GM12878 (cell line): ENCODE measurements around the gene TBC1D8. TPM values are rescaled to one million over a fixed set of nuclear protein-coding genes. Genes with fewer than 3 reads are reported as not detected.

Experiments used
- BRCA1 ChIP-seq: IDR thresholded peaks from 2 replicates; pipeline ENCODE4 v1.6.1; 2011; ENCODE audit warnings: low read depth, low read length, improper control_type of control experiment
- DPF2 ChIP-seq: fragments of 450-650 bp; IDR thresholded peaks from 2 replicates; pipeline ENCODE4 v1.6.1; 2017; ENCODE audit warnings: mild to moderate bottlenecking
- HDGF ChIP-seq: fragments of 450-650 bp; IDR thresholded peaks from 2 replicates; pipeline ENCODE4 v1.6.1; 2016; ENCODE audit warnings: antibody characterized with exemption
- NR2C1 ChIP-seq: fragments of 450-650 bp; IDR thresholded peaks from 2 replicates; pipeline ENCODE4 v1.6.1; 2017; ENCODE audit warnings: antibody characterized with exemption, mild to moderate bottlenecking, moderate library complexity
- PAX5 ChIP-seq: IDR thresholded peaks from 2 replicates; pipeline ENCODE4 v1.6.1; 2011; ENCODE audit warnings: low read depth, low read length, borderline replicate concordance
- RAD51 ChIP-seq: fragments of 450-650 bp; IDR thresholded peaks from 2 replicates; pipeline ENCODE4 v1.6.1; 2016; ENCODE audit warnings: moderate library complexity, mild to moderate bottlenecking, inconsistent platforms
- SUPT20H ChIP-seq: IDR thresholded peaks from 2 replicates; pipeline ENCODE4 v1.6.1; 2011; ENCODE audit warnings: low read depth, mild to moderate bottlenecking, low read length, moderate library complexity, borderline replicate concordance; ENCODE audit not compliant: control insufficient read depth
- TCF7 ChIP-seq: IDR thresholded peaks from 2 replicates; pipeline ENCODE4 v1.6.1; 2014; ENCODE audit warnings: antibody characterized with exemption, borderline replicate concordance
- WRNIP1 ChIP-seq: IDR thresholded peaks from 2 replicates; pipeline ENCODE4 v1.6.1; 2011; ENCODE audit warnings: low read depth, low read length, improper control_type of control experiment, borderline replicate concordance
- ZBTB40 ChIP-seq: fragments of 450-650 bp; IDR thresholded peaks from 2 replicates; pipeline ENCODE4 v1.6.1; 2016; ENCODE audit warnings: mild to moderate bottlenecking, moderate library complexity, borderline replicate concordance
- polyA plus RNA-seq, 11 experiments: library from polyadenylated mRNA; depleted of rRNA in 4 of 11; unstranded in 6 of 11; stranded (reverse) in 5 of 11; fragments of >200 nt; fragmentation: Nextera tagmentation in 4 of 11; fragmentation: Illumina TruSeq in 1 of 11; extraction: Ambion mirVana in 4 of 11; extraction: Trizol in 1 of 11; gene quantifications; 1 replicate in 1 of 11; 2 replicates in 10 of 11; pipeline versions ENCODE4 v1.2.1 to v1.2.3, GENCODE V29; 2011 to 2016; ENCODE audit warnings: inconsistent platforms in 2 of 11, missing spikeins in 2 of 11, low read depth in 1 of 11
- total RNA-seq, 4 experiments: library from RNA; depleted of rRNA in 3 of 4; stranded (reverse); fragments of >200 nt in 3 of 4; fragmentation: Illumina TruSeq in 1 of 4; extraction: Trizol in 1 of 4; gene quantifications; 2 replicates each; pipeline versions ENCODE4 v1.2.1 to v1.2.3, GENCODE V29; 2013 to 2021
- TF ChIP-seq, protein P1 (sequence below), 3 experiments: IDR thresholded peaks in 2 of 3; conservative IDR thresholded peaks in 1 of 3; 2 replicates each; pipeline ENCODE4 v1.5.1; 2011; ENCODE audit warnings: low read depth in 3 of 3, low read length in 3 of 3, mild to moderate bottlenecking in 3 of 3, control low read depth in 2 of 3, moderate library complexity in 2 of 3, inconsistent platforms in 1 of 3, mixed read lengths in 1 of 3; ENCODE audit not compliant: control insufficient read depth in 2 of 3, insufficient read depth in 1 of 3; ENCODE audit errors: extremely low read depth in 1 of 3
- TF ChIP-seq, protein P2 (sequence below): fragments of 450-650 bp; IDR thresholded peaks from 2 replicates; pipeline ENCODE4 v1.6.1; 2014; ENCODE audit warnings: mild to moderate bottlenecking

Gene TBC1D8
- total and polyA plus RNA-seq, 10 of the 15 experiments (the other 5 are each of a cell fraction or from before 2014, with no cell fraction given) = 0.80 to 4.9 (median 4.4) TPM

DNA sequence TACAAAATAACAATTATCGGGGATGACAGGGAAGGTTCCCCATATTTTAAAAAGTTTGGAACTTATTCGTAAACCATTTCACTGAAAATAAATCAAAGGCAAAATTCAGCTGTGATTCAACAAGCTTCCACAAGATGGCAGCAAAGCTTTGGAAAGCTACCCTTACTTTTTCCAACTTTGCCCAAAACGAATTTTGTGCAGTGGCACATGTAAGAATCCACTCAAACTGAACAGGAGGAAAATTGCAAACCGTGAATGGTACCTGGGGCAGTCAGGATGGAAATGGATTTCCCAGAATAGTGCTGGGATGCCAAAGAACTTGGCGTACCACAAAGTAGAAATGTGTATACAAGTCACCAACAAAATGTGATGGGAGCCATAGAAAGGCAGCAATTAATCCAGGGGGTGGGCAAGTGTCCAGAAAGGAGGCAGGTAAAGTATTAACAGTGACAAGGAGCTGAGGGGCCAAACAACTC lies 138.4 kb downstream of the TBC1D8 start (continued):
- TF ChIP-seq, protein P1, sequence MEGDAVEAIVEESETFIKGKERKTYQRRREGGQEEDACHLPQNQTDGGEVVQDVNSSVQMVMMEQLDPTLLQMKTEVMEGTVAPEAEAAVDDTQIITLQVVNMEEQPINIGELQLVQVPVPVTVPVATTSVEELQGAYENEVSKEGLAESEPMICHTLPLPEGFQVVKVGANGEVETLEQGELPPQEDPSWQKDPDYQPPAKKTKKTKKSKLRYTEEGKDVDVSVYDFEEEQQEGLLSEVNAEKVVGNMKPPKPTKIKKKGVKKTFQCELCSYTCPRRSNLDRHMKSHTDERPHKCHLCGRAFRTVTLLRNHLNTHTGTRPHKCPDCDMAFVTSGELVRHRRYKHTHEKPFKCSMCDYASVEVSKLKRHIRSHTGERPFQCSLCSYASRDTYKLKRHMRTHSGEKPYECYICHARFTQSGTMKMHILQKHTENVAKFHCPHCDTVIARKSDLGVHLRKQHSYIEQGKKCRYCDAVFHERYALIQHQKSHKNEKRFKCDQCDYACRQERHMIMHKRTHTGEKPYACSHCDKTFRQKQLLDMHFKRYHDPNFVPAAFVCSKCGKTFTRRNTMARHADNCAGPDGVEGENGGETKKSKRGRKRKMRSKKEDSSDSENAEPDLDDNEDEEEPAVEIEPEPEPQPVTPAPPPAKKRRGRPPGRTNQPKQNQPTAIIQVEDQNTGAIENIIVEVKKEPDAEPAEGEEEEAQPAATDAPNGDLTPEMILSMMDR (IDR thresholded peaks at IDR 0.05 in 2 of 3, conservative IDR thresholded peaks at IDR 0.05 in 1 of 3; ENCODE audit: control insufficient read depth in 2 of 3, extremely low read depth in 1 of 3, insufficient read depth in 1 of 3, low read depth in 3 of 3, low read length in 3 of 3) = peak; percentile 60 to 72 (median 71)
- TF ChIP-seq SUPT20H (no peak), NR2C1 (no peak), WRNIP1 (no peak), DPF2 (no peak), TCF7 (no peak), BRCA1 (no peak), RAD51 (no peak), PAX5 (no peak), HDGF (no peak), ZBTB40 (no peak)
- TF ChIP-seq, protein P2, sequence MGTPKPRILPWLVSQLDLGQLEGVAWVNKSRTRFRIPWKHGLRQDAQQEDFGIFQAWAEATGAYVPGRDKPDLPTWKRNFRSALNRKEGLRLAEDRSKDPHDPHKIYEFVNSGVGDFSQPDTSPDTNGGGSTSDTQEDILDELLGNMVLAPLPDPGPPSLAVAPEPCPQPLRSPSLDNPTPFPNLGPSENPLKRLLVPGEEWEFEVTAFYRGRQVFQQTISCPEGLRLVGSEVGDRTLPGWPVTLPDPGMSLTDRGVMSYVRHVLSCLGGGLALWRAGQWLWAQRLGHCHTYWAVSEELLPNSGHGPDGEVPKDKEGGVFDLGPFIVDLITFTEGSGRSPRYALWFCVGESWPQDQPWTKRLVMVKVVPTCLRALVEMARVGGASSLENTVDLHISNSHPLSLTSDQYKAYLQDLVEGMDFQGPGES = no peak
